ENCODE results near the gene MGMT. TPM values are rescaled to one million over a fixed set of nuclear protein-coding genes. Genes with fewer than 3 reads are reported as not detected.

The MGMT gene
- total and polyA plus RNA-seq, 2 of the 4 experiments (the other 2 are of a cell fraction), result 11.5 to 17.8 TPM

GRCh38 chr10:129712000-129712399, 245.0 kb downstream of the MGMT start:
- Histone ChIP-seq H3K4ac (ENCODE audit: low read depth, low read length) (no peak overlapping the region), H2BK20ac (ENCODE audit: low read depth, low read length) (no peak overlapping the region), H3K4me1 (ENCODE audit: control insufficient read depth, insufficient read depth, low read length) (no peaks in the 10 kb centered on the region; the same call in 1 of the 2 replicates), H3K79me1 (ENCODE audit: low read depth in 1 of 2, low read length in 2 of 2) (no peaks in the 10 kb centered on the region), H4K5ac (ENCODE audit: low read depth, low read length) (no peak overlapping the region), H3K56ac (ENCODE audit: extremely low read depth, insufficient read depth, low read length) (no peak overlapping the region), H3K23ac (ENCODE audit: low read depth, low read length) (no peak overlapping the region), H4K8ac (ENCODE audit: low read depth in 2 of 2, low read length in 2 of 2) (no peak overlapping the region), H2AK9ac (replicated peaks; ENCODE audit: low read depth, low read length, poor library complexity) (no peak overlapping the region), H3K18ac (ENCODE audit: low read depth, low read length) (no peak overlapping the region), H3K27me3 (ENCODE audit: control insufficient read depth, insufficient read depth, low read length) (no peaks in the 10 kb centered on the region), H3K36me3 (ENCODE audit: control insufficient read depth, insufficient read depth, low read length) (no peaks in the 10 kb centered on the region; the same call in 1 of the 2 replicates), H3K14ac (replicated peaks; ENCODE audit: low read depth, low read length) (no peak overlapping the region), H3K9me1 (ENCODE audit: insufficient read depth, low read length) (no peaks in the 10 kb centered on the region), H4K91ac (ENCODE audit: insufficient read depth, low read depth, low read length) (no peak overlapping the region), H2BK5ac (ENCODE audit: low read depth, low read length, poor library complexity, severe bottlenecking) (no peak overlapping the region), H2AFZ (replicated peaks; ENCODE audit: low read length, poor library complexity) (no peak overlapping the region), H4K20me1 (ENCODE audit: insufficient read depth, low read length) (no peaks in the 10 kb centered on the region), H2BK15ac (ENCODE audit: low read depth, low read length) (no peak overlapping the region), H3K4me3 (ENCODE audit: insufficient read depth, low read depth, low read length) (no peak overlapping the region), H3K9me3 (ENCODE audit: control insufficient read depth, insufficient read depth, low read length) (no peaks in the 10 kb centered on the region), H2BK120ac (ENCODE audit: low read depth, low read length) (no peak overlapping the region), H3K27ac (ENCODE audit: insufficient read depth, low read length) (no peak overlapping the region), H3K4me2 (ENCODE audit: low read depth, low read length) (no peak overlapping the region), H2AK5ac (ENCODE audit: low read depth, low read length) (no peak overlapping the region), H3K9ac (ENCODE audit: low read depth, low read length) (no peak overlapping the region)
- BruUV-seq (replicated peaks), result no TSS peak
- ChIA-PET POLR2A (ENCODE audit: unreplicated experiment) (no interaction called here), CTCF (no interaction called here)
- no CpG with 5 or more reads among the region's 8 CpGs for WGBS, 2 experiments (ENCODE audit: extremely low coverage in 2 of 2, insufficient read length in 1 of 2)
- ATAC-seq (ENCODE audit: low read depth) (no peak), DNase-seq (no peak)
- dilution Hi-C loops (cut with HindIII; ENCODE audit: low sequenced_read_pairs, unreplicated experiment) (no loop called here), in situ Hi-C loops (cut with MboI; ENCODE audit: low sequenced_read_pairs) (no loop called here), intact Hi-C loops (cut with micrococcal nuclease) (no loop called here)
- TF ChIP-seq RFX5 (IDR thresholded peaks at IDR 0.05; ENCODE audit: low read depth, low read length), result no peak
- no peak for TF ChIP-seq RAD21 (IDR thresholded peaks at IDR 0.05; ENCODE audit: low read length)
- TF ChIP-seq MAFK (IDR thresholded peaks at IDR 0.05; ENCODE audit: low read depth, low read length), result no peak
- TF ChIP-seq FOS (IDR thresholded peaks at IDR 0.05; ENCODE audit: low read depth, low read length), result no peak
- no peak for TF ChIP-seq NFE2L2 (IDR thresholded peaks at IDR 0.05; ENCODE audit: low read depth, low read length)
- no peak for TF ChIP-seq CHD1 (IDR thresholded peaks at IDR 0.05; ENCODE audit: low read depth, low read length)
- TF ChIP-seq MXI1 (IDR thresholded peaks at IDR 0.05; ENCODE audit: borderline replicate concordance, low read depth, low read length), result no peak
- TF ChIP-seq CEBPB (IDR thresholded peaks at IDR 0.05; ENCODE audit: low read depth, low read length), result no peak
- TF ChIP-seq RCOR1 (IDR thresholded peaks at IDR 0.05; ENCODE audit: insufficient replicate concordance, low read length), result no peak
- no peak for TF ChIP-seq CTCF (conservative IDR thresholded peaks at IDR 0.05; ENCODE audit: low read depth, low read length)
- TF ChIP-seq ELK1 (IDR thresholded peaks at IDR 0.05; ENCODE audit: borderline replicate concordance, low read depth, low read length), result no peak

Data from IMR-90 (cell line).